ENCODE data around the gene BCAT1.
"Not testable (repeated sequence)": the region's sequence is repeated elsewhere in the genome, so short reads cannot be mapped to it uniquely, and the experiment has no call there.

BCAT1 gene

DNA sequence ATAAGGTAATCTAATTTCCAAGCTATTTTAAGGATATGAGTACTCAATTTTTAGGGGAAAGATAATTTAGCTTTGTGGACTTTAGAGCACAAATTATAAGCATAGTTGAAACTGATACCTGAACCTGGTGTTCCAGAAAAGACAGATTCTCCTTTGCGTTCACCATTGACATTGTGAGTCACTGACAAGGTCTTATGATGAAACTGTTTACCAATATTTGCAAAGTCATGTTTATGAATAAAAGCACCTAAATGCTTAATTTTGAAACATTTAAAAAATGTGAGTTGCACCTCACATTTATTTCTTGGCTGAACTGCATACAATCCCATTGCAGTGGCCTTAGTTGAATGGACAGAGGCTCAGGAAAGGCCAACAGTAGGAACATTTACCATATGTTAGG is 3.9 kb downstream of the BCAT1 start:
- H3K36me3 ChIP-seq (ENCODE audit: control insufficient read depth, insufficient read depth, low read length): no peaks in the 10 kb centered on the region
- H3K9me3 ChIP-seq (ENCODE audit: control insufficient read depth, low read length): no peaks in the 10 kb centered on the region
- H3K4me1 ChIP-seq (ENCODE audit: control insufficient read depth, insufficient read depth, low read length, poor library complexity, severe bottlenecking): no peaks in the 10 kb centered on the region
- H3K4me3 ChIP-seq (ENCODE audit: insufficient read depth, low read depth, low read length, poor library complexity, severe bottlenecking): no peak overlapping the region
- H3K27me3 ChIP-seq (replicated peaks; ENCODE audit: control insufficient read depth, insufficient read depth, low read length, poor library complexity, severe bottlenecking): peaks cover 9% of the 10 kb centered on the region
- no peak overlapping the region for H3K27ac ChIP-seq (ENCODE audit: insufficient read depth, low read length, poor library complexity, severe bottlenecking)
- DNase-seq: no peak

GRCh38 chr12:24944601-24944975 is 4.3 kb downstream of the BCAT1 start:
- no peaks in the 10 kb centered on the region for H3K36me3 ChIP-seq (ENCODE audit: control insufficient read depth, insufficient read depth, low read length)
- H3K4me3 ChIP-seq (ENCODE audit: insufficient read depth, low read depth, low read length, poor library complexity, severe bottlenecking): no peak overlapping the region
- DNase-seq: no peak
- H3K4me1 ChIP-seq (ENCODE audit: control insufficient read depth, insufficient read depth, low read length, poor library complexity, severe bottlenecking): no peaks in the 10 kb centered on the region
- H3K27me3 ChIP-seq (replicated peaks; ENCODE audit: control insufficient read depth, insufficient read depth, low read length, poor library complexity, severe bottlenecking): peaks cover 9% of the 10 kb centered on the region
- H3K9me3 ChIP-seq (ENCODE audit: control insufficient read depth, low read length): no peaks in the 10 kb centered on the region
- H3K27ac ChIP-seq (ENCODE audit: insufficient read depth, low read length, poor library complexity, severe bottlenecking): no peak overlapping the region

- H3K4me3 ChIP-seq (ENCODE audit: insufficient read depth, low read depth, low read length, poor library complexity, severe bottlenecking): no peak overlapping the region
- H3K36me3 ChIP-seq (ENCODE audit: control insufficient read depth, insufficient read depth, low read length): no peaks in the 10 kb centered on the region
- no peak overlapping the region for H3K27ac ChIP-seq (ENCODE audit: insufficient read depth, low read length, poor library complexity, severe bottlenecking)
- no peak for DNase-seq
- H3K4me1 ChIP-seq (ENCODE audit: control insufficient read depth, insufficient read depth, low read length, poor library complexity, severe bottlenecking): no peaks in the 10 kb centered on the region
- H3K9me3 ChIP-seq (ENCODE audit: control insufficient read depth, low read length): no peaks in the 10 kb centered on the region
- peaks cover 5% of the 10 kb centered on the region for H3K27me3 ChIP-seq (replicated peaks; ENCODE audit: control insufficient read depth, insufficient read depth, low read length, poor library complexity, severe bottlenecking)
Observed at GRCh38 chr12:24943947-24944600, 4.8 kb downstream of the BCAT1 start.

- no peak overlapping the region for H3K4me3 ChIP-seq (ENCODE audit: insufficient read depth, low read depth, low read length, poor library complexity, severe bottlenecking)
- H3K36me3 ChIP-seq (ENCODE audit: control insufficient read depth, insufficient read depth, low read length): no peaks in the 10 kb centered on the region
- no peak for DNase-seq
- H3K27ac ChIP-seq (ENCODE audit: insufficient read depth, low read length, poor library complexity, severe bottlenecking): no peak overlapping the region
- no peaks in the 10 kb centered on the region for H3K27me3 ChIP-seq (replicated peaks; ENCODE audit: control insufficient read depth, insufficient read depth, low read length, poor library complexity, severe bottlenecking)
- no peaks in the 10 kb centered on the region for H3K9me3 ChIP-seq (ENCODE audit: control insufficient read depth, low read length)
- no peaks in the 10 kb centered on the region for H3K4me1 ChIP-seq (ENCODE audit: control insufficient read depth, insufficient read depth, low read length, poor library complexity, severe bottlenecking)
Observed at GRCh38 chr12:24940157-24940556, 8.7 kb downstream of the BCAT1 start.

- H3K4me3 ChIP-seq (ENCODE audit: insufficient read depth, low read depth, low read length, poor library complexity, severe bottlenecking); H3K27me3 ChIP-seq (replicated peaks; ENCODE audit: control insufficient read depth, insufficient read depth, low read length, poor library complexity, severe bottlenecking); H3K9me3 ChIP-seq (ENCODE audit: control insufficient read depth, low read length); H3K4me1 ChIP-seq (ENCODE audit: control insufficient read depth, insufficient read depth, low read length, poor library complexity, severe bottlenecking); DNase-seq; H3K36me3 ChIP-seq (ENCODE audit: control insufficient read depth, insufficient read depth, low read length); H3K27ac ChIP-seq (ENCODE audit: insufficient read depth, low read length, poor library complexity, severe bottlenecking): not testable (repeated sequence)
Observed at GRCh38 chr12:24939551-24939950, 9.3 kb downstream of the BCAT1 start.

DNA sequence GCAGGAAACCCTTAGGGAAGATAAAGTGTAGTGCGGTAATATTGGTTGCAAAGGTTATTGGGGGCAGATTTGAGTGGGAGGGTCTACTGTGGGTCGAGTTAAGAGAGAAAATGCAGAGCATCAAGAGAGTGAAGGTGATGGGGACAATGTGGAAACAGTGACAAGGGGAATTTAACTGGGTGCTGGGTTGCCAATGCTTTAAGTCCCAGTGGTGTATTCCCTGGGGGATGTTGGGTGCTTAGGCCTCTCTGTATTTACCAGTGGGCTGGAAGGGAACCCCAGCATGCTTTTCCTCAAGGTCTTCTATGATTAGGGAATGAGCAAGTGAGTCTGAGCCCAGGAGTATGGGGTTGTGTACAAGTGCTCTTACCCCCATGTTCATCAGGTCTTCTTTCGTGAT is 10.6 kb downstream of the BCAT1 start:
- DNase-seq: no peak
- Histone ChIP-seq H3K27me3 (replicated peaks; ENCODE audit: control insufficient read depth, insufficient read depth, low read length, poor library complexity, severe bottlenecking) (no peaks in the 10 kb centered on the region), H3K27ac (ENCODE audit: insufficient read depth, low read length, poor library complexity, severe bottlenecking) (no peak overlapping the region), H3K4me1 (ENCODE audit: control insufficient read depth, insufficient read depth, low read length, poor library complexity, severe bottlenecking) (no peaks in the 10 kb centered on the region), H3K4me3 (ENCODE audit: insufficient read depth, low read depth, low read length, poor library complexity, severe bottlenecking) (no peak overlapping the region), H3K9me3 (ENCODE audit: control insufficient read depth, low read length) (no peaks in the 10 kb centered on the region), H3K36me3 (ENCODE audit: control insufficient read depth, insufficient read depth, low read length) (no peaks in the 10 kb centered on the region)

DNA sequence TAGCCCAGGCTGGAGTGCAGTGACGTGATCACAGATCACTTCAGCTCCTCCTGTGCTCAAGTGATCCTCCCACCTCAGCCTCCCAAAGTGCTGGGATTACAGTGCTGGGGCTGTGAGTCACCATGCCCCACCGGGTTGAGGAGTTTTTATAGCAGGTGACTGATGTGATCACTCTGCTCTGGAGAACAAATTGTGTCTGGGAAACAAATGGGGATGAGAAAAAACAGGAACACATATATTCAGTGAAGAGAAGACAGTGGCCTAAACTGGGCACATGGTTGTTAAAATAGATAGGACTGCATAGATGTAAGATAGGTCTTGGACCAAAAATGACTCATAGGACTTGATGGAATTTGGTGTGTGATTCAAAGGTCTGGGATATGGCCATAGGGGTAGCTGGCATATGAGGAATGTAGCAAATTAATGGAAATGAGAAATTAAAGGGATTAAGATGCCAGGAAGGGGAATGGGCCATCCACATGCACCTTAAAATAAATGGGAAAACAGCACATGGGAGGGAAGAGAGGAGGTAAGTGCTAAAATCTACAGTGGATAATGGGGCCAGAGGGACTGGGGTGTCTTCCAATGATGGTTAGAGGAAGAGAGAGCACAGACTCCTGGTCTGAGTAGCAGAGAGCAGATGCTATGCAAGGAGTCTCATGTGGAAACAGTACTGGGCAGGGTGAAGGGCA is 11.2 kb downstream of the BCAT1 start:
- Histone ChIP-seq H3K4me1 (ENCODE audit: control insufficient read depth, insufficient read depth, low read length, poor library complexity, severe bottlenecking) (no peaks in the 10 kb centered on the region), H3K4me3 (ENCODE audit: insufficient read depth, low read depth, low read length, poor library complexity, severe bottlenecking) (no peak overlapping the region), H3K27ac (ENCODE audit: insufficient read depth, low read length, poor library complexity, severe bottlenecking) (no peak overlapping the region), H3K27me3 (replicated peaks; ENCODE audit: control insufficient read depth, insufficient read depth, low read length, poor library complexity, severe bottlenecking) (no peaks in the 10 kb centered on the region), H3K36me3 (ENCODE audit: control insufficient read depth, insufficient read depth, low read length) (no peaks in the 10 kb centered on the region), H3K9me3 (ENCODE audit: control insufficient read depth, low read length) (no peaks in the 10 kb centered on the region)
- no peak for DNase-seq

GRCh38 chr12:24933694-24934407 is 15.1 kb downstream of the BCAT1 start:
- DNase-seq: no peak
- Histone ChIP-seq H3K27me3 (replicated peaks; ENCODE audit: control insufficient read depth, insufficient read depth, low read length, poor library complexity, severe bottlenecking) (no peaks in the 10 kb centered on the region), H3K27ac (ENCODE audit: insufficient read depth, low read length, poor library complexity, severe bottlenecking) (no peak overlapping the region), H3K4me3 (ENCODE audit: insufficient read depth, low read depth, low read length, poor library complexity, severe bottlenecking) (no peak overlapping the region), H3K9me3 (ENCODE audit: control insufficient read depth, low read length) (no peaks in the 10 kb centered on the region), H3K36me3 (ENCODE audit: control insufficient read depth, insufficient read depth, low read length) (no peaks in the 10 kb centered on the region), H3K4me1 (ENCODE audit: control insufficient read depth, insufficient read depth, low read length, poor library complexity, severe bottlenecking) (no peaks in the 10 kb centered on the region)

GRCh38 chr12:24931666-24932405 is 17.1 kb downstream of the BCAT1 start:
- Histone ChIP-seq H3K4me3 (ENCODE audit: insufficient read depth, low read depth, low read length, poor library complexity, severe bottlenecking) (no peak overlapping the region), H3K36me3 (ENCODE audit: control insufficient read depth, insufficient read depth, low read length) (no peaks in the 10 kb centered on the region), H3K27ac (ENCODE audit: insufficient read depth, low read length, poor library complexity, severe bottlenecking) (no peak overlapping the region), H3K27me3 (replicated peaks; ENCODE audit: control insufficient read depth, insufficient read depth, low read length, poor library complexity, severe bottlenecking) (no peaks in the 10 kb centered on the region), H3K9me3 (ENCODE audit: control insufficient read depth, low read length) (no peaks in the 10 kb centered on the region), H3K4me1 (ENCODE audit: control insufficient read depth, insufficient read depth, low read length, poor library complexity, severe bottlenecking) (no peaks in the 10 kb centered on the region)
- no peak for DNase-seq

GRCh38 chr12:24929953-24930352 is 18.9 kb downstream of the BCAT1 start:
- no peaks in the 10 kb centered on the region for H3K27me3 ChIP-seq (replicated peaks; ENCODE audit: control insufficient read depth, insufficient read depth, low read length, poor library complexity, severe bottlenecking)
- no peaks in the 10 kb centered on the region for H3K9me3 ChIP-seq (ENCODE audit: control insufficient read depth, low read length)
- H3K36me3 ChIP-seq (ENCODE audit: control insufficient read depth, insufficient read depth, low read length): no peaks in the 10 kb centered on the region
- DNase-seq: no peak
- no peak overlapping the region for H3K27ac ChIP-seq (ENCODE audit: insufficient read depth, low read length, poor library complexity, severe bottlenecking)
- H3K4me3 ChIP-seq (ENCODE audit: insufficient read depth, low read depth, low read length, poor library complexity, severe bottlenecking): no peak overlapping the region
- no peaks in the 10 kb centered on the region for H3K4me1 ChIP-seq (ENCODE audit: control insufficient read depth, insufficient read depth, low read length, poor library complexity, severe bottlenecking)

Measured in effector memory CD4-positive, alpha-beta T cell (primary cell).